Raji (cell line): ENCODE results near the gene NUP133.

Experiments used
- POLR2A ChIP-seq: IDR thresholded peaks from 2 replicates; pipeline ENCODE4 v1.6.1; 2011; ENCODE audit warnings: low read depth, low read length, control low read depth; ENCODE audit not compliant: insufficient read depth

The NUP133 gene

DNA sequence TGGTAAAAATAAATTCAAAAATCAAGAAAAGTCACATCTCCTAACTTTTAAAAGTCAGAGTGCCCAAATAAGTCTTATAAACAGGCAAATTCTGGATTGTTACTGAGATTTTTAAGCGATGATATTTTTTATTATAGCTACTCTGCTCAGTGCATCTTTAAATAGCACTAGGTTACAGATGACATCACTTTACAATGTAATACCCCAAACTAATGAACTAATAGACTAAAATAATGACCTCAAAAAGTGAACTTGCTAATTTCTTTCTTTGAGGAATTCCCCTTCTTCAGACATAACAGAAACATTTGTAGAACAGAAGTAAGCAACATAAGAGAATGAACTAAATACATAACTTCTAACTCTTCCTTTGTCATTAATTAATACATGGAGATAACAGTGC, 41.3 kb downstream of the NUP133 start:
- TF ChIP-seq POLR2A, result no peak

DNA sequence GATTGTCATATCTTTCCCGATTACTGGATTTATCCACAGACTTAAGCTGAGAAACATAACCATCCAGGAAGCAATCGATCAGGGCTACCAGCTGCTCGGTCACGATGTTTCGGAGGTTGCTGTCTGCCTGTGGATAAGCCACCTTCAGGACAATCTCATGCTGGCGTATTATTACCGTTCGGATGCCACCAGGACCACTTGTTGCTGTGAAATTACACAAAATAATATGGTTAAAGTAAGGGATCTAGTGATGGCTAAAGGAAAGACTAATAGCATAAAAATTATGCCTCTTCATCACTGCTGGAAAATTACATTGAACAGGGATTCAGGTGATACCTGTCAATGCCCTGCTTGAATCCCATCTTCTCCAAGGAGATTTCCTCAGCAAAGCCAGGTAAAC, 43.5 kb downstream of the NUP133 start:
- TF ChIP-seq POLR2A, result no peak

DNA sequence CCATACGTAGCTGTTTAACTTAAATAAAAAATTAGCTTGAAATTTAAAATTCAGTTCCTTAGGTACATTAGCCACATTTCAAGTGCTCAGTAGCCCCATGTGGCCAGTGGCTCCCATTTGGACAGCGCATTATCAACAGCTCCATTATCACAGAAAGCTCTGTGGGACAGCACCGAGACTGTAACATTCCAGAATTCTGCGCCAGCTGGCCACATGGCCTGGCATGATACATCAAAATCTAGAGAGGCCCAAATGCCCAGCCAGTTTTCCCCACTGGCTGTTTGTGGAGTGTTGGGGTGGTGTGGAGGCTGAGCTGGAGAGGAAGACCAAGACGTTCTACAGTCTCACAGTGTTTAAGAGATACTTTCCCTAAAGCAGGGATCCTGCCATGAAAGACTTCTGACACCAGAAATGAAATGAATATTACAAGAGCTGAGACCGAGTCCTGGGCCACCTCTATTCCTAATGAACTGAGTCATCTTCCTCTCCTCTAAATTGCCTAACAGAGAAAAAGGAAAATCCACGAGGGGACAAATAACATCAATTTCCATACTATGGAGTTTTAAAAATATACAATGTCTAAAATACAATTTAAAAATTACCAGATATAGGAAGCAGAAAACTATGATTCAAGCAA, 47.0 kb downstream of the NUP133 start:
- no peak for TF ChIP-seq POLR2A

DNA sequence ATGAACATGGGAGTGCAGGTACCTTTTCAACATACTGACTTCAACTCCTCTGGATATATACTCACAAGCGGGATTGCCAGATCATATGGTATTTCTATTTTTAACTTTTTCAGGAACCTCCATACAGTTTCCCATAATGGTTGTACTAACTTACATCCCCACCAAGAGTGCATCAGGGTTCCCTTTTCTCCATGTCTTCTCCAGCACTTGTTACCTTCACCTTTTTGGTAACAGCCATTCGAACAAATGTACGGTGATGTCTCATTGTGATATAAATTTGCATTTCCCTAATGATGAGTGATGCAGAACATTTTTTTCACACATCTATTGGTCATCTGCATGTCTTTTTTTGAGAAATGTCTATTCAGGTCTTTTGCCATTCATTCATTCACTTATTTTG, 48.3 kb downstream of the NUP133 start:
- TF ChIP-seq POLR2A, result no peak

DNA sequence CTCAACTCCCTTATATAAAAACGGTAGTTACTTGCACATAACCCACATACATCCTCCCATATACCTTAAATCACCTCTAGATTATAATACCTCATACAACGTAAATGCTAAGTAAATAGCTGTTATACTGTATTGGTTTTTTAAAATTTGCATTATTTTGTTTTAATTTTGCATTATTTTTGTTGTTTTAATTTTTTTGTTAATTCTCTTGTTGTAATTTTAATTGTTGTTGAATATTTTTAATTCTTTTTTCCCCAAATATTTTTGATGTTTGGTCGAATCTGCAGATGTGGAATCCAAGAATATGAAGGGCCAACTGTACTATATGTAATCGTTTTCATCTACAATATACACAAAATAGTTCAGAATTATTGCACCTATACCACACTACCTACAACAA, 50.7 kb downstream of the NUP133 start:
- no peak for TF ChIP-seq POLR2A

DNA sequence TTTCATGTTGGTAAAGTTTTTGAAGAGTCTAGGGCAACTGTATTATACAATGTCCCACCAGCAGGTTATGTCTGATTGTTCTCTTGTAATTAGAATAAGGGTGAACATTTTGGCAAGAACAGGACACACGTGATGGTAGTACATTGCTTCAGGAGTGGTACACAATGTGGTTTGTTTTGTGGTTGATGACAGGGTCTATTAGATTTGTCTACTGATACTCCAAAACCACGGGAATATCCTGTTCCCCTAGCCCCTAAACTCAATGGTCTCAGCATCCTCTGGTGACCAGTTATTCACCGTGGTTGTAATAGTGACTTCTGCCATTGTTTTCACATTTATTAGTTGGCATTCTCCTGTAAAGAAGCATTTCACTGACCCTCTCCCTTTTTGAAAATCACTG, 52.1 kb downstream of the NUP133 start:
- no peak for TF ChIP-seq POLR2A

DNA sequence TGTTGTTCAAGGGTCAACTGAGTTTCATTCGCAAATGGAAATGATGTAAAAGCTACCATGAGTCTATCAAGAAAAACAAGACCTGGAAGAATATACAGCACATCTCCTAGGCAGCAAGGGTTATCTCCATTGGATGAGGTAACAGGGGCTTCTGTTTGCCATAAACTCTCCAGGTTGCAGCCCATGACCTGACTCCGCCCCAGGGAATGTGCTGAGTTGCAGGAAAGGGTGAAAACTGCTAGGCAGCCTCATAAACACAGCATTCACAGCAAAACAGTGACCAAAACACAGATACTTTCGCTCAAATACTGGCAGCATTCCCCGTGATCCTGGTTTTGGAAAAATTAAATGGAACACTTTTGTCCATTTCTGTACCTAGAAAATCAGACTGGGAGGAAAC, 54.1 kb downstream of the NUP133 start:
- TF ChIP-seq POLR2A, result no peak

DNA sequence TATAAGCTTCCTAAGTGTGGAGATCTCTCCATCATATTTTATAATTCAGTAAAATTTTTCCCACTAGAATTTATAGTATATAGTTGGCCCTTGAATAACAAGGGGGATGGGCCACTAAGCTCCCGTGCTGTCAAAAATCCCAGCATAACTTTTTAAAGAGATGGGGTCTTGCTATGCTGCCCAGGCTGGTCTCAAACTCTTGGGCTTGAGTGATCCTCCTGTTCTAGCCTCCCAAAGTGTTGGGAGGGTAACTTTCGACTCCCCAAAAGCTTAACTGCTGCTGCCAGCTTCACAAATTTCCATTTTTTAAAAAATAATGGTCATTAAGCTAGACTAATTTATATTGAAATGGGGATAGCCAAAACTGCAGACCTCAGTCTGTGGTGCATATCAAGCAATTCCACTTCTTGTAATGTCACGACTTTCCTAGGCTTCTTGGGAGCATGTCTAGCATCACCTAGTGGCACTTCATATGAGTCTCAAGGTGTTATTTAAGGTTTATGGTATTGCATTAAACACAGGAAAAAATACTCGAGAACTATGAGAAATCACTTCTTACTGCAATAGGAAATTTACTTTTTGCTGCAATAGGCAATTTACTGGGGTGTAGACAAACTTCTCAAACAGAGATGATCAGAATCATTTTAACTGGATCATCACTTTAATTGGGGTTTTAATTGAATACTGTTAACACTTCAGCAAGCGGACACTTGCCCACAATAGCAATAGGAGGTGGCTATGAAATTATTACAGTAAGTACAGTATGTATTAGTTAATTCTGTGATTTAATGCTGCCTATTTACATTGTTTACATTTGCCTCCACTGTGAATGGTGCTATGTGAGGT, 55.0 kb downstream of the NUP133 start:
- no peak for TF ChIP-seq POLR2A

DNA sequence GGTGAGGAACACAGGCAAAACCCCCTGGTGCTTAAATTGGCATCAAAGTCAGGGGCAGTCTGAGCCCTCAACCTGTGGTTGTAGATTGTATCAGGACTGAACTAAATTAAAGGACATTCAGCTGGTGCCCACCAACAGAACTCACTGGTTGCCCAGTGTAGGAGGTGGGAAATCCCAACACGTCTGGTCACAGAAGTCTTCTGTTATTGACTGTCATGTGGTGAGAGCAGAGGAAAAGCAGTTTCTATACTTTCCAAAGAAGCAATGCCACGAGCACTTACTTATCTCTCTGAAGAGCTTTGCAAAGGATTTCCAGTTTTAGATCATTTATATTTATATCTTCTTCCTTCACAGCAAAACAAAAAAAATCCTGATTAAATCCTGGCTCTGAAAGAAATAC, 59.3 kb downstream of the NUP133 start:
- TF ChIP-seq POLR2A, result no peak

DNA sequence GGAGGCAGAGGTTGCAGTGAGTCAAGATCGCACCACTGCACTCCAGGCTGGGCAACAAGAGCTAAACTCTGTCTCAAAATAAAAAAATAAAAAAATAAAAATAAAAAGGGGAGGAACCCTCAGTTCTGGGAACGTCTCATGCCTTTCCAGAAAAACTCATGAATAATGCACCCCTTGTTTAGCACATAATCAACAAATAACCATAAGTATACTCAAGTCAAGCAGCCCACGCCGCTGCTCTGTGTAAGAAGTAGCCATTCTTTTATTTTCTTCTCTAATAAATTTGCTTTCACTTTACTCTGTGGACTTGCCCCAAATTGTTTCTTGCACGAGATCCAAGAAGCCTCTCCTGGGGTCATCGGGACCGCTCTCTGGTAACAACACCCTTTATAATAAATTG, 59.8 kb downstream of the NUP133 start:
- no peak for TF ChIP-seq POLR2A

DNA sequence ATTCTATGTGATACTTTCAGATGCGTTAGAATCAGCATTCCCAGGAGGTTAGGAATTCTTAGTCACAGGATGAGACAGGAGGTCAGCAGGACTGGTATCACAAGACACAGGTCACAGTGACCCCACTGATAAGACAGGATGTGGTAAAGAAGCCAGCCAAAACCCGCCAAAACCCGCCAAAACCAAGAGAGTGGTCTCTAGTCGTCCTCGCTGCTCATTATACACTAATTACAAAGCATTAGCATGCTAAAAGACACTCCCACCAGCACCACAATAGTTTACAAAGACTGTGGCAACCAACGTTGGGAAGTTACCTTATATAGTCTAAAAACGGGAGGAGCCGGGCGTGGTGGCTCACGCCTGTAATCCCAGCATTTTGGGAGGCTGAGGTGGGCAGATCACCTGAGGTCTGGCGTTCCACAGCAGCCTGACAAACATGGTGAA, 60.3 kb downstream of the NUP133 start:
- TF ChIP-seq POLR2A, result no peak

DNA sequence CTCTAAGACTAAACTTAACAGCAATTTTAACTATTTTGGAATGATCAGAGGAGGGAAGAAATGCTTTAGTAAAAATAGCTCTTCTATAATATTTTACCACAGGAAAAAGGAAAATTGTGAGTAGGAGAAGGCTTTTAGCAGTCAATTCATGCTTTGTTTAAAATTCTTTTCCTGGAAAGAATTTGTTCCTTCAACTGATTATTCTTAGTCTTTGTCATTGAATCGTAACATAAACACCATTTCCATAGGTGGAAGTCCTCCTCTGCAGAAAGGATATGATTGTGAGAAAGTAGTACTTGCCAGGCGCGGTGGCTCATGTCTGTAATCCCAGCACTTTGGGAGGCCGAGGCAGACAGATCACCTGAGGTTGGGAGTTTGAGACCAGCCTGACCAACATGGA, 62.3 kb downstream of the NUP133 start:
- no peak for TF ChIP-seq POLR2A

DNA sequence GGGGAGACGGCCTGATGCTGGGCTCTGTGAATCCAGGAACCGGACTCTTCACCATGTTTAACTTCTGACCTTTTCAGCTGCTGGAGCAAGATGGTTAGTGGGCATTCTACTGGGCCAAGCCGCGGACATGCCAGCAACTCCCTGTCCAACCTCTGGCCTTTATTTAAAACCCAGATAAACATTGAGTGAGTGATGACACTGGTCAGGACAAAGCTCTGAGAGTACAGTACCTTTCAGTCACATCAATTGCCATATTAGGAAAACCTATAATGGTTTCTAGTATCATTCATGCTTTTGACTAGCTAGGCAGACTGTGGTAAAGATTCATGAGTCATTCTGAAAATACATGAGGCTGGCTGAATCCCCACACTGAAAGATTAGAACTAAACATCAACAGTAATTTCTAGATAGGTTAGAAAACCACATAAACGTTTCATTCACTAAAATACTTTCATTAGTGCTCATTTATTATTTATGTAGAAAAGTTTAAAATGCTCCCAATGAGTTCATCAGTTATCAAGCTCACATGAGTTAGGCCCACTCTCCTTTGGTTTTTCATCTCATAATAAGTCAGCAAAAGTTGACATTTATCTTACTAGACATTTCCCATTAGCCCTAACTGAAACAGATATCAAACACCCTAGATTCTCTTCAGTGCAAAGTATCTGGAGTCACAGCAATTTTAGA, 67.1 kb downstream of the NUP133 start:
- TF ChIP-seq POLR2A, result no peak

DNA sequence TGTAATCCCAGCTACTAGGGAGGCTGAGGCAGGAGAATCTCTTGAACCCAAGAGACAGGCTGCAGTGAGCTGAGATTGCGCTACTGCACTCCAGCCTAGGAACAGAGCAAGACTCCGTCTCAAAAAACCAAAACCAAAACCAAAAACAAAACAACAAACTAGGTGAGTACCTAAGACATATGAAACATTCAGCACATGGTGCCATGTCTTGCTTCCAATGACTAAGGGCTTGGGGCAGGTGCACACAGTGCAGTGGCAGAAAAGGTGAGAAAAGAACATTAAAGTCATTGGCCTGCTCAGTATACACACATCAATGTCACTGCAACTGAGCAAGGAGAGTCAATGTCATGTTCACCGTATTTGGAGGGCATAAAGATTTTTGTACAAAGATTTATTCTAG, 70.1 kb downstream of the NUP133 start:
- no peak for TF ChIP-seq POLR2A

DNA sequence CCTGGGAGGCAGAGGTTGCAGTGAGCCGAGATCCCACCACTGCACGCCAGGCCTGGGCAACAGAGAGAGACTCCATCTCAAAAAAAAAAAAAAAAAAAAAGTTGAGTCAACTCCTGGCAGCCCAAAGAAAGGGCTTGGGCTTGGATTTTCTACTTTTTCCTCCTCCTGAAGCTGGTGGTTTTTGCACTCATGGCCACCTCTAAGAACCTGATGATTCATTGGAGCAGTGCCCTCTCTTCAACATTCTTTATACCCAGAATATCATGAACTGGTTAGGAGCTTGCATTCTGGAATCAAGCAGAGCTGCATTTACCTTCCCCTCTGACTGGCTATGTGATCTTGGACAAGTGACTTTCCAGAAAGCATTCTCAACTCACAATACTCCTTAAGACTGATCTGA, 70.7 kb downstream of the NUP133 start:
- no peak for TF ChIP-seq POLR2A

DNA sequence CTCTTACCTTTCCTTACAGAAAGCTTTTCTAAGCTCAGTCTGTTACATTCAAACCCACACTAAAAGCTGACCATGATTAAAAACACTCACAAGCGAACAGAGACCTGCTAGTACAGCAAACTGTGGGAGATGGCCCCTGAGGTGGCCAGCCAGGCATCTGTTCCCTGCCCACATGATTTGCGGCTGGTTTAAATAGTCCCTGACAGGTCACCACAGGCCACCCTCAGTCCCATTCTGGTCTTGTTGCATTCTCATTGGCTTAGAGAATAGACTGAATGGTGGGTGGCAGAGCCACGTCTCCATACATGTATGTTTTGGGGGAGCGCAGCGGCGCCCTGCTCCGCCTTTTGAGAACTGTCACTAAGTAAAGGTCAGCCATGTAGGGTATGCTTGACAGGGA, 71.9 kb downstream of the NUP133 start:
- no peak for TF ChIP-seq POLR2A
